ENCODE measurements around the gene LRRC32. TPM values are rescaled to one million over a fixed set of nuclear protein-coding genes. Genes with fewer than 3 reads are reported as not detected.
A peak's percentile ranks its signal among the peaks of the same experiment; 100 is the strongest.

Gene LRRC32
- total RNA-seq, 2 experiments from 2014 or later: 0.23 to 0.32 TPM

GRCh38 chr11:76695771-76696170 lies 25.2 kb upstream of the LRRC32 start:
- no peaks in the 10 kb centered on the region for H3K9me3 Mint-ChIP-seq (ENCODE audit: insufficient read depth)
- no peaks in the 10 kb centered on the region for H3K36me3 Mint-ChIP-seq (ENCODE audit: low read depth)
- H3K27ac Mint-ChIP-seq: no peak overlapping the region
- H3K27me3 Mint-ChIP-seq (ENCODE audit: low read depth): peaks cover 9% of the 10 kb centered on the region
- POLR2A ChIA-PET: no interaction called here
- DNase-seq: no peak
- peaks cover 14% of the 10 kb centered on the region for H3K4me1 Mint-ChIP-seq (ENCODE audit: low read depth)
- no peak overlapping the region for H3K4me3 Mint-ChIP-seq
- peak; percentile 23 for ATAC-seq
- CTCF ChIA-PET: no interaction called here

DNA sequence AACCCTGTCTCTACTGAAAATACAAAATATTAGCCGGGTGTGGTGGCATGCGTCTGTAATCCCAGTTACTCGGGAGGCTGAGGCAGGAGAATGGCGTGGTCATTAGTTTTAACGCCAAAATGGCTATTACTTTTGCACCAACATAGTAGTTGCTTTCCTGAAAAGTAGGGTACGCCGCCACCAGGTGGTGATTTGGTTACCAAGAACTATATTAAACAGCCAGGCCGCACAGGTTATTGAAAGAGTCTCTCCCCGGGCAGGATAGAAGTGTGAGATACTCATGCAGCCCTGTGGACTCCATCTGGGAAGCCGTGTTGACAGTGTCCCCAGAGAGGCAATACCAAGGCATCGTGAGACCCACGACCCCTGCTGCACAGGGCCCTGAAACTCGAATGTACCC lies 24.6 kb upstream of the LRRC32 start:
- H3K9me3 Mint-ChIP-seq (ENCODE audit: insufficient read depth): no peaks in the 10 kb centered on the region
- H3K4me3 Mint-ChIP-seq: no peak overlapping the region
- peaks cover 9% of the 10 kb centered on the region for H3K27me3 Mint-ChIP-seq (ENCODE audit: low read depth)
- peaks cover 9% of the 10 kb centered on the region for H3K4me1 Mint-ChIP-seq (ENCODE audit: low read depth)
- POLR2A ChIA-PET: no interaction called here
- no peaks in the 10 kb centered on the region for H3K36me3 Mint-ChIP-seq (ENCODE audit: low read depth)
- no peak for ATAC-seq
- DNase-seq: no peak
- CTCF ChIA-PET: no interaction called here
- no peak overlapping the region for H3K27ac Mint-ChIP-seq

DNA sequence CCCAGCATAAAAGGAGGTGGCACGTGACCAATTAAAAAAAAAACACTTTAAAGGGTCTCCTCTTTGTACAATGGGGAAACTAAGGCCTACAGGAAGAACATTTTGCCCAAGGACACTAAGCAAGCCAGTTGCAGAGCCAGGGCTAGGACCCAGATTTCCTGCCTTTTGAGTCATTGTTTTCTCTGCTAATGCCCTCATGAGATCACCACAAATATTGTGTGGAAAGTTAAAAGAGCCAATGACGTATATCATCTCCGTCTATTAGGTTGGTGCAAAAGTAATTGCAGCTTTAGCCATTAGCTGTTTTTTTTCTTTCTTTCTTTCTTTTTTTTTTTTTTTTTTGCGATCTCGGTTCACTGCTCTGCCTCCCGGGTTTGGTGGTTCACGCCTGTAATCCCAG lies 24.1 kb upstream of the LRRC32 start:
- Mint-ChIP-seq H3K36me3 (ENCODE audit: low read depth) (no peaks in the 10 kb centered on the region), H3K27me3 (ENCODE audit: low read depth) (peaks cover 9% of the 10 kb centered on the region), H3K27ac (no peak overlapping the region), H3K4me1 (ENCODE audit: low read depth) (peaks cover 8% of the 10 kb centered on the region), H3K9me3 (ENCODE audit: insufficient read depth) (no peaks in the 10 kb centered on the region), H3K4me3 (no peak overlapping the region)
- ChIA-PET CTCF (interaction anchor here (1.3 kb wide), 1 partner anchor 27 kb away, joined by 5 read pairs; no protein-coding TSS in a partner anchor), POLR2A (no interaction called here)
- ATAC-seq (no peak), DNase-seq (no peak)

- ChIA-PET CTCF (interaction anchor here (1.3 kb wide), 1 partner anchor 28 kb away, joined by 5 read pairs; no protein-coding TSS in a partner anchor), POLR2A (no interaction called here)
- no peak overlapping the region for H3K27ac Mint-ChIP-seq
- DNase-seq (no peak), ATAC-seq (no peak)
- H3K4me1 Mint-ChIP-seq (ENCODE audit: low read depth): peaks cover 8% of the 10 kb centered on the region
- H3K36me3 Mint-ChIP-seq (ENCODE audit: low read depth): no peaks in the 10 kb centered on the region
- no peak overlapping the region for H3K4me3 Mint-ChIP-seq
- H3K9me3 Mint-ChIP-seq (ENCODE audit: insufficient read depth): no peaks in the 10 kb centered on the region
- peaks cover 9% of the 10 kb centered on the region for H3K27me3 Mint-ChIP-seq (ENCODE audit: low read depth)
Observed at GRCh38 chr11:76693806-76694205, 23.3 kb upstream of the LRRC32 start.

GRCh38 chr11:76692956-76693355 lies 22.4 kb upstream of the LRRC32 start:
- Mint-ChIP-seq H3K36me3 (ENCODE audit: low read depth) (no peaks in the 10 kb centered on the region), H3K27me3 (ENCODE audit: low read depth) (peaks cover 9% of the 10 kb centered on the region), H3K4me1 (ENCODE audit: low read depth) (peaks cover 8% of the 10 kb centered on the region), H3K9me3 (ENCODE audit: insufficient read depth) (no peaks in the 10 kb centered on the region), H3K4me3 (no peak overlapping the region), H3K27ac (no peak overlapping the region)
- ChIA-PET CTCF (interaction anchor here (1.7 kb wide), 1 partner anchor 29 kb away, joined by 5 read pairs; no protein-coding TSS in a partner anchor), POLR2A (no interaction called here)
- DNase-seq (no peak), ATAC-seq (no peak)

GRCh38 chr11:76691655-76692054 lies 21.1 kb upstream of the LRRC32 start:
- Mint-ChIP-seq H3K9me3 (ENCODE audit: insufficient read depth) (no peaks in the 10 kb centered on the region), H3K4me1 (ENCODE audit: low read depth) (peaks cover 17% of the 10 kb centered on the region), H3K27ac (no peak overlapping the region), H3K36me3 (ENCODE audit: low read depth) (no peaks in the 10 kb centered on the region), H3K4me3 (no peak overlapping the region), H3K27me3 (ENCODE audit: low read depth) (peaks cover 9% of the 10 kb centered on the region)
- DNase-seq (no peak), ATAC-seq (no peak)
- CTCF ChIA-PET: interaction anchor here (1.3 to 1.7 kb wide), 2 partner anchors 12 to 30 kb away, joined by 5 read pairs; no protein-coding TSS in a partner anchor
- POLR2A ChIA-PET: interaction anchor here (0.8 kb wide), 1 partner anchor 28 kb away, joined by 3 read pairs; no protein-coding TSS in a partner anchor

DNA sequence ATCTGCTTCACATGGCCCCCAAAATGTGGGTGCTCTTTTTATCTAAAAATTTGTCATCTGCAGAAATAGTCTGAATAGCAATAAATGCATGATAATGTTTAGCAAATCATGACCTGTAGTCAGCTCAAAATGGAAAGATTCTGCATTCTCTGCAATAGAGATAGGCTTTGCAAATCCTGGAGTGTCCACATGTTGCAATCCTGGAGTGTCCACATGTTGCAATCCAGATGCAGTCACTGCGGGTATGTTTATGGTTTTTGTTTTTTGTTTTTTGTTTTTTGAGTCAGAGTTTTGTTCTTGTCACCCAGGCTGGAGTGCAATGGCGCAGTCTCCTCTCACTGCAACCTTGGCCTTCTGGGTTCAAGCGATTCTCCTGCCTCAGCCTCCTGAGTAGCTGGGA lies 20.2 kb upstream of the LRRC32 start:
- H3K9me3 Mint-ChIP-seq (ENCODE audit: insufficient read depth): no peaks in the 10 kb centered on the region
- H3K27me3 Mint-ChIP-seq (ENCODE audit: low read depth): peaks cover 9% of the 10 kb centered on the region
- H3K27ac Mint-ChIP-seq: no peak overlapping the region
- H3K4me3 Mint-ChIP-seq: no peak overlapping the region
- ChIA-PET CTCF (interaction anchor here (0.5 kb wide), 1 partner anchor 75 kb away, joined by 4 read pairs; no protein-coding TSS in a partner anchor), POLR2A (interaction anchor here (0.8 kb wide), 1 partner anchor 27 kb away, joined by 3 read pairs; no protein-coding TSS in a partner anchor)
- no peak for ATAC-seq
- H3K4me1 Mint-ChIP-seq (ENCODE audit: low read depth): peaks cover 24% of the 10 kb centered on the region
- DNase-seq: no peak
- no peaks in the 10 kb centered on the region for H3K36me3 Mint-ChIP-seq (ENCODE audit: low read depth)

- ATAC-seq (no peak), DNase-seq (no peak)
- ChIA-PET CTCF (interaction anchor here (1.6 kb wide), 1 partner anchor 11 kb away, joined by 4 read pairs; no protein-coding TSS in a partner anchor), POLR2A (no interaction called here)
- no peak overlapping the region for H3K4me3 Mint-ChIP-seq
- no peaks in the 10 kb centered on the region for H3K9me3 Mint-ChIP-seq (ENCODE audit: insufficient read depth)
- peaks cover 9% of the 10 kb centered on the region for H3K27me3 Mint-ChIP-seq (ENCODE audit: low read depth)
- H3K27ac Mint-ChIP-seq: peak overlapping the region; percentile 18
- H3K36me3 Mint-ChIP-seq (ENCODE audit: low read depth): no peaks in the 10 kb centered on the region
- H3K4me1 Mint-ChIP-seq (ENCODE audit: low read depth): peaks cover 26% of the 10 kb centered on the region
Observed at GRCh38 chr11:76689313-76690260, 19.0 kb upstream of the LRRC32 start.

DNA sequence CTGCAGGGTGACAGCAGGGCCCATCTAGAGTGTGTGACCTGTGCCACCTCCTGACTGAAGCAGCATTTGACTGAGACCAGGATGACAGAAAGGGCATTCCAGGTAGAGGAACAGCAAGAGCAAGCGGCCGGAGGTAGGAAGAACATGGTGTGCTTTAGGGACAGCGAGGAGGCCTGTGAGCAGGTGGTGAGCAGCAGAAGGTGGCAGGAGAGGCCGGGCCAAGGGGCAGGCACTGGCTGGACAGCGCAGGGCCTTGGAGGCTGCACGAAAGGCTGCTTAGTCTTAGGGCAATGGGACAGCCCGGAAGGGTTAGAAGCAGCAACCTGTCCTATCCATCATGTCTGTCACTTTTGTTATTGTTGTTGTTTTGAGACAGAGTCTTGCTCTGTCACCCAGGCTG lies 17.6 kb upstream of the LRRC32 start:
- Mint-ChIP-seq H3K27ac (no peak overlapping the region), H3K9me3 (ENCODE audit: insufficient read depth) (no peaks in the 10 kb centered on the region), H3K36me3 (ENCODE audit: low read depth) (no peaks in the 10 kb centered on the region), H3K4me1 (ENCODE audit: low read depth) (peaks cover 26% of the 10 kb centered on the region), H3K4me3 (no peak overlapping the region), H3K27me3 (ENCODE audit: low read depth) (peaks cover 6% of the 10 kb centered on the region)
- no peak for ATAC-seq
- no peak for DNase-seq
- CTCF ChIA-PET: interaction anchor here (1.6 kb wide), 1 partner anchor 10 kb away, joined by 4 read pairs; no protein-coding TSS in a partner anchor
- POLR2A ChIA-PET: interaction anchor here (0.5 kb wide), 1 partner anchor 95 kb away, joined by 3 read pairs; no protein-coding TSS in a partner anchor

GRCh38 chr11:76686261-76687079 lies 15.9 kb upstream of the LRRC32 start:
- H3K27ac Mint-ChIP-seq: peak overlapping the region; percentile 84
- H3K4me3 Mint-ChIP-seq: peak overlapping the region; percentile 62
- H3K4me1 Mint-ChIP-seq (ENCODE audit: low read depth): peaks cover 26% of the 10 kb centered on the region
- DNase-seq (no peak), ATAC-seq (peak; percentile 70)
- CTCF ChIA-PET: interaction anchor here (0.7 to 1.8 kb wide), 10 partner anchors 9 to 479 kb away, joined by 3 to 11 read pairs (median 4); no protein-coding TSS in a partner anchor
- H3K27me3 Mint-ChIP-seq (ENCODE audit: low read depth): peaks cover 4% of the 10 kb centered on the region
- H3K9me3 Mint-ChIP-seq (ENCODE audit: insufficient read depth): no peaks in the 10 kb centered on the region
- H3K36me3 Mint-ChIP-seq (ENCODE audit: low read depth): no peaks in the 10 kb centered on the region
- POLR2A ChIA-PET: interaction anchor here (0.7 to 1.2 kb wide), 4 partner anchors 14 to 467 kb away, joined by 3 read pairs; no protein-coding TSS in a partner anchor

DNA sequence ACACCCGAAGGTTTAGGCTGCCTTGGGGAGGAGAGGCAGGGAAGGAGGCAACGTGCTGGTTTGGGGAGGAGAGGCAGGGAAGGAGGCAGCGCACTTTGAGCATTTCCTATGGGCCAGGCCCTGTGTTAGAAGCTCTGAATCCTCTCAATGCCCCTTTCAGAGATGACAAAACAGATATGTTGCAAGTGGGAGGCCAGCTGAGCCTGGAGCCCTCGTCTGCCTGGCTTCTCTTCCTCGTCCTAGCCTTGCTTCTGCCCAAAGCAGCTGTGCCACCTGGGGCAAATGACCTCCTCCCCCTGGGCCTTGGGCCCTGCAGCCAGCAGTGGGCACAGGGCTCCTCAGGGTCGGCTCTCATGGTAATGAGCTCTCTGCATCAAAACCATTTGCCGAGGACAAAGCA lies 15.3 kb upstream of the LRRC32 start:
- peaks cover 5% of the 10 kb centered on the region for H3K27me3 Mint-ChIP-seq (ENCODE audit: low read depth)
- ChIA-PET CTCF (interaction anchor here (0.7 to 1.8 kb wide), 8 partner anchors 12 to 130 kb away, joined by 3 to 11 read pairs (median 4); no protein-coding TSS in a partner anchor), POLR2A (interaction anchor here (0.7 to 1.2 kb wide), 4 partner anchors 13 to 468 kb away, joined by 3 read pairs; no protein-coding TSS in a partner anchor)
- no peak for ATAC-seq
- H3K27ac Mint-ChIP-seq: peak overlapping the region; percentile 84
- H3K4me3 Mint-ChIP-seq: no peak overlapping the region
- H3K4me1 Mint-ChIP-seq (ENCODE audit: low read depth): peaks cover 26% of the 10 kb centered on the region
- H3K36me3 Mint-ChIP-seq (ENCODE audit: low read depth): no peaks in the 10 kb centered on the region
- no peak for DNase-seq
- no peaks in the 10 kb centered on the region for H3K9me3 Mint-ChIP-seq (ENCODE audit: insufficient read depth)

Measured in activated CD8-positive, alpha-beta T cell treated with anti-CD3 and anti-CD28 coated beads, Interleukin-2, amount 10 ng/mL, durations not matched to agents 7 days and 5 days (primary cell).